ENCODE measurements around the gene ZNF770. TPM values are rescaled to one million over a fixed set of nuclear protein-coding genes. Genes with fewer than 3 reads are reported as not detected.

The ZNF770 gene
- total RNA-seq, 1 experiment from 2014 or later = 70.7 TPM

- Histone ChIP-seq H3K27me3 (ENCODE audit: insufficient read depth, low read length) (no peaks in the 10 kb centered on the region), H4K20me1 (ENCODE audit: insufficient read depth) (no peaks in the 10 kb centered on the region), H2AFZ (ENCODE audit: low read depth, low read length, poor library complexity, severe bottlenecking) (no peak overlapping the region), H3K36me3 (ENCODE audit: control insufficient read depth in 1 of 2, insufficient read depth in 2 of 2, low read length in 2 of 2) (peaks cover 0 to 3% of the 10 kb centered on the region in 2 experiments; a peak in 2 of 4 replicates), H3K4me1 (ENCODE audit: control insufficient read depth in 1 of 2, insufficient read depth in 2 of 2, low read length in 2 of 2) (no peaks in the 10 kb centered on the region), H3K4me3 (replicated peaks in 1 of 2; ENCODE audit: low read depth in 1 of 2, low read length in 2 of 2) (no peak overlapping the region), H3K27ac (ENCODE audit: low read depth, low read length) (no peak overlapping the region), H3K9ac (ENCODE audit: low read length) (no peak overlapping the region), H3K9me3 (ENCODE audit: control insufficient read depth in 1 of 2, insufficient read depth in 1 of 2, low read depth in 1 of 2, low read length in 2 of 2) (no peaks in the 10 kb centered on the region), H3K4me2 (ENCODE audit: low read length) (no peak overlapping the region), H3K9me2 (ENCODE audit: insufficient read depth) (no peaks in the 10 kb centered on the region), H3K79me2 (ENCODE audit: insufficient read depth, low read length) (peaks cover 24% of the 10 kb centered on the region)
- ATAC-seq = no peak
- intact Hi-C loops (cut with micrococcal nuclease) = no loop called here
- DNase-seq (ENCODE audit: low read depth, low spot score) = no peak
- TF ChIP-seq CEBPB (IDR thresholded peaks at IDR 0.05; ENCODE audit: low read depth) = no peak
- CTCF ChIA-PET = no interaction called here
- no TSS peak for BruUV-seq (replicated peaks)
- RAD21 ChIA-PET (ENCODE audit: low non-redundant PET in 1 of 2, low total read pairs in 2 of 2, uncharacterized antibody in 2 of 2, unreplicated experiment in 2 of 2) = no interaction called here
- POLR2A ChIA-PET = no interaction called here
Observed at GRCh38 chr15:34976743-34977142, 11.3 kb downstream of the ZNF770 start.

DNA sequence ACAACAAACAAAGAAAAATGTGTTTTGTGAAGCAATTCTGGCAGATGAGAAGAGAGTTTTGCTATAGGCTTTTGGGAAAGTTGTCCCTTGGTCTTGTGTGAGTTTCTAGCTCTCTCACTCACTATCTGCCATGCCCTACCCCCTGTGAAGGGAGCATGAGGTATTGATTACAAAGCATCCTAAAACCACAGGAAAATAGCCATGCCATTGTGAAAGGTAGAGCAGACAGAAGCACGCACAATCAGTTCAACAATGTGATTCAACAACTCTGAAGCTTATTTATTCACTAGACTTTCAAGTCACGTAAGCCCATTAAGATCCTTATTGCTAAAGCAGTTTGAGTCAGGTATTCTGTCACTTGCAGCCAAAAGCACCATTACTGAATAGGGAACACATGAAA lies 12.0 kb downstream of the ZNF770 start:
- no peak overlapping the region for H3K4me3 ChIP-seq (replicated peaks in 1 of 2; ENCODE audit: low read depth in 1 of 2, low read length in 2 of 2)
- intact Hi-C loops (cut with micrococcal nuclease) = no loop called here
- no peak overlapping the region for H3K4me2 ChIP-seq (ENCODE audit: low read length)
- RAD21 ChIA-PET (ENCODE audit: low non-redundant PET in 1 of 2, low total read pairs in 2 of 2, uncharacterized antibody in 2 of 2, unreplicated experiment in 2 of 2) = no interaction called here
- H3K36me3 ChIP-seq (ENCODE audit: control insufficient read depth in 1 of 2, insufficient read depth in 2 of 2, low read length in 2 of 2) = peaks cover 0 to 2% of the 10 kb centered on the region in 2 experiments; a peak in 2 of 4 replicates
- no peaks in the 10 kb centered on the region for H3K9me3 ChIP-seq (ENCODE audit: control insufficient read depth in 1 of 2, insufficient read depth in 1 of 2, low read depth in 1 of 2, low read length in 2 of 2)
- POLR2A ChIA-PET = no interaction called here
- H3K9me2 ChIP-seq (ENCODE audit: insufficient read depth) = no peaks in the 10 kb centered on the region
- H4K20me1 ChIP-seq (ENCODE audit: insufficient read depth) = no peaks in the 10 kb centered on the region
- H3K27me3 ChIP-seq (ENCODE audit: insufficient read depth, low read length) = no peaks in the 10 kb centered on the region
- no TSS peak for BruUV-seq (replicated peaks)
- no peak overlapping the region for H3K9ac ChIP-seq (ENCODE audit: low read length)
- no peaks in the 10 kb centered on the region for H3K4me1 ChIP-seq (ENCODE audit: control insufficient read depth in 1 of 2, insufficient read depth in 2 of 2, low read length in 2 of 2)
- H2AFZ ChIP-seq (ENCODE audit: low read depth, low read length, poor library complexity, severe bottlenecking) = no peak overlapping the region
- no peak for TF ChIP-seq POLR2A (IDR thresholded peaks at IDR 0.05; ENCODE audit: borderline replicate concordance, extremely low read depth, insufficient read depth, insufficient read length)
- no peak for TF ChIP-seq EZH2phosphoT487 (IDR thresholded peaks at IDR 0.05; ENCODE audit: borderline replicate concordance)
- TF ChIP-seq ELF1 (IDR thresholded peaks at IDR 0.05; ENCODE audit: borderline replicate concordance, low read depth) = no peak
- TF ChIP-seq, protein P1, sequence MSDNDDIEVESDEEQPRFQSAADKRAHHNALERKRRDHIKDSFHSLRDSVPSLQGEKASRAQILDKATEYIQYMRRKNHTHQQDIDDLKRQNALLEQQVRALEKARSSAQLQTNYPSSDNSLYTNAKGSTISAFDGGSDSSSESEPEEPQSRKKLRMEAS (IDR thresholded peaks at IDR 0.05) = no peak
- no peak for TF ChIP-seq ZNF274 (IDR thresholded peaks at IDR 0.05; ENCODE audit: low read depth, low read length)
- TF ChIP-seq FOSL1 (IDR thresholded peaks at IDR 0.05; ENCODE audit: low read depth) = no peak
- no peak for TF ChIP-seq YY1 (IDR thresholded peaks at IDR 0.05; ENCODE audit: extremely low read depth, insufficient replicate concordance, low read depth, low read length)
- TF ChIP-seq ZBTB33 (IDR thresholded peaks at IDR 0.05; ENCODE audit: extremely low read depth, insufficient replicate concordance, low read length) = no peak
- TF ChIP-seq ZFX (IDR thresholded peaks at IDR 0.05) = no peak
- TF ChIP-seq JUND (IDR thresholded peaks at IDR 0.05) = no peak
- no peak for TF ChIP-seq RAD21 (IDR thresholded peaks at IDR 0.05; ENCODE audit: low read depth)
- TF ChIP-seq SIN3A (IDR thresholded peaks at IDR 0.05; ENCODE audit: low read depth) = no peak
- TF ChIP-seq ATF3 (IDR thresholded peaks at IDR 0.05) = no peak
- H3K79me2 ChIP-seq (ENCODE audit: insufficient read depth, low read length) = peaks cover 22% of the 10 kb centered on the region
- CTCF ChIA-PET = no interaction called here
- no peak overlapping the region for H3K27ac ChIP-seq (ENCODE audit: low read depth, low read length)
- ATAC-seq = no peak
- DNase-seq (ENCODE audit: low read depth, low spot score) = no peak

Measured in HCT116 (cell line).